Memory B cell (primary cell): ENCODE measurements around the gene RASL12.
A peak's percentile ranks its signal among the peaks of the same experiment; 100 is the strongest.
"Not testable (repeated sequence)": the region's sequence is repeated elsewhere in the genome, so short reads cannot be mapped to it uniquely, and the experiment has no call there.

Experiments used
- ATAC-seq: fragments of 150-1000 bp; cut with Tn5 transposase; 2 replicates; pipeline ENCODE4 v1.10.0; 2021; ENCODE audit warnings: low read depth, mild to moderate bottlenecking, moderate library complexity
- DNase-seq, 2 donors: peaks; one replicate each; pipeline ENCODE4 v3.0.0; 2022; ENCODE audit warnings: low spot score in 2 of 2
- H3K27ac Mint-ChIP-seq: one replicate; pipeline ENCODE4 v1.8.0; 2022; ENCODE audit warnings: mild to moderate bottlenecking, moderate library complexity, mixed read lengths
- H3K27me3 Mint-ChIP-seq: one replicate; pipeline ENCODE4 v1.8.0; 2022; ENCODE audit warnings: mixed read lengths
- H3K36me3 Mint-ChIP-seq: one replicate; pipeline ENCODE4 v1.8.0; 2022; ENCODE audit warnings: mild to moderate bottlenecking, mixed read lengths
- H3K4me1 Mint-ChIP-seq: one replicate; pipeline ENCODE4 v1.8.0; 2022; ENCODE audit warnings: mixed read lengths
- H3K4me3 Mint-ChIP-seq: one replicate; pipeline ENCODE4 v1.8.0; 2022; ENCODE audit warnings: mild to moderate bottlenecking, moderate library complexity, mixed read lengths
- H3K9me3 Mint-ChIP-seq: one replicate; pipeline ENCODE4 v1.8.0; 2022; ENCODE audit warnings: mixed read lengths

The RASL12 gene

DNA sequence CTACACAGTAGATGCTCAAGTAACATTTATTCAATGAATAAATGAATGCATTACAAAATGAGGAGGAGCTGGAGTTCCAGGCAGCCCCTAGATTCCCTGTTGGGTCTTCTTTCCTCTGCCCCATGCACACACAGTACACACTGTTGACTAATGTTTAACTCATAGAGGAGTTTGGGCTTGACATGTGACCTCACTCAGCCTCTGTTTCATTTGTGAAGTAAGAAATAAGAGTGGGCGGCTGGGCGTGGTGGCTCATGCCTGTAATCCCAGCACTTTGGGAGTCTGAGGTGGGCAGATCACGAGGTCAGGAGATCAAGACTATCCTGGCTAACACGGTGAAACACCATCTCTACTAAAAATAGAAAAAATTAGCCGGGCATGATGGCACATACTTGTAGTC is 23.6 kb downstream of the RASL12 start:
- H3K9me3 Mint-ChIP-seq, DNase-seq, ATAC-seq, H3K36me3 Mint-ChIP-seq, H3K4me1 Mint-ChIP-seq, H3K27ac Mint-ChIP-seq, H3K4me3 Mint-ChIP-seq, H3K27me3 Mint-ChIP-seq: not testable (repeated sequence)

GRCh38 chr15:65042776-65043327 is 24.9 kb downstream of the RASL12 start:
- no peaks in the 10 kb centered on the region for H3K4me1 Mint-ChIP-seq
- no peak for DNase-seq
- H3K4me3 Mint-ChIP-seq, result no peak overlapping the region
- ATAC-seq, result no peak
- H3K36me3 Mint-ChIP-seq, result no peaks in the 10 kb centered on the region
- peaks cover 4% of the 10 kb centered on the region for H3K27me3 Mint-ChIP-seq
- no peaks in the 10 kb centered on the region for H3K9me3 Mint-ChIP-seq
- no peak overlapping the region for H3K27ac Mint-ChIP-seq

DNA sequence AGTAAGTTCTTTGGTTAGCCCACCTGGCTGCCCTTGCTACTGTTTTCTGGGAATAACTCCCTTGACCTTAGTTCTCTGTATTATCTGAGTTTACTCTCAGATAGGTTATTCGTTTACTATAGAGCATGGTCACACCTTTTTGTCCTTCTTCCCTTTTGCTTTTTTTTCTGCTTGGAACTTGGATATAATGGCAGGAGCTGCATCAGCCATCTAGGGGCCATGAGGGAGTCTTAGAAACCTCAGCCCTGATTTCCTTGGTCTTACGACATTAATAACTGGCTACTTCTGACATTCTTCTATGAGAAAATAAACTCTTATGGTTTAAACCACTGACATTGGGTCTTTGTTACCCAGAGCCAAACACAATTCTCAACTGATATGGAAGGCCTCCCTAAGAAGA is 26.0 kb downstream of the RASL12 start:
- no peak overlapping the region for H3K4me3 Mint-ChIP-seq
- no peak overlapping the region for H3K27ac Mint-ChIP-seq
- H3K4me1 Mint-ChIP-seq, result no peaks in the 10 kb centered on the region
- H3K9me3 Mint-ChIP-seq, result no peaks in the 10 kb centered on the region
- no peaks in the 10 kb centered on the region for H3K36me3 Mint-ChIP-seq
- H3K27me3 Mint-ChIP-seq, result peaks cover 4% of the 10 kb centered on the region
- DNase-seq (no peak), ATAC-seq (no peak)

DNA sequence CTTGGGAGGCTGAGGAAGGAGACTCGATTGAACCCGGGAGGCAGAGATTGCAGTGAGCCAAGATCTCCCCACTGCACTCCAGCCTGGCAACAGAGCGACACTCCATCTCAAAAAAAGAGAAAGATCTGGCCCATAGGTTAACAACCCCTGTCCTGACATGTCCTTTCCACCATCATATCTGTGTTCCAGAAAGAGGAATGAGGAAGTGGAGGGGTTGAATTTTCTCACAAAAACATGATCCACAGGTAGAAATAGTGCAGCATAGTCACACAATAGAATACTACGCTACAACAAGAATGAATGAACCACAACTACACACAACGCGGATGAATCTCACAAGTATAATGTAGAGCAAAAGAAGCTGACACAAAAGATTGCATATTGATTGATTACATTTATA is 27.3 kb downstream of the RASL12 start:
- no peak for ATAC-seq
- Mint-ChIP-seq H3K27ac (no peak overlapping the region), H3K36me3 (no peaks in the 10 kb centered on the region), H3K9me3 (no peaks in the 10 kb centered on the region), H3K4me3 (no peak overlapping the region), H3K27me3 (peaks cover 4% of the 10 kb centered on the region), H3K4me1 (no peaks in the 10 kb centered on the region)
- DNase-seq, result no peak

- no peaks in the 10 kb centered on the region for H3K36me3 Mint-ChIP-seq
- no peak for ATAC-seq
- peaks cover 4% of the 10 kb centered on the region for H3K27me3 Mint-ChIP-seq
Observed at GRCh38 chr15:65038836-65039235, 29.0 kb downstream of the RASL12 start.

GRCh38 chr15:65038428-65038827 is 29.4 kb downstream of the RASL12 start:
- Mint-ChIP-seq H3K36me3 (no peaks in the 10 kb centered on the region), H3K4me1 (peaks cover 3% of the 10 kb centered on the region), H3K4me3 (no peak overlapping the region), H3K27ac (no peak overlapping the region), H3K27me3 (peaks cover 4% of the 10 kb centered on the region), H3K9me3 (no peaks in the 10 kb centered on the region)
- no peak for DNase-seq
- no peak for ATAC-seq

More at GRCh38 chr15:65038836-65039235, 29.0 kb downstream of the RASL12 start:
- H3K4me3 Mint-ChIP-seq, result no peak overlapping the region
- H3K4me1 Mint-ChIP-seq, result peaks cover under 1% of the 10 kb centered on the region
- no peaks in the 10 kb centered on the region for H3K9me3 Mint-ChIP-seq
- no peak for DNase-seq
- no peak overlapping the region for H3K27ac Mint-ChIP-seq

DNA sequence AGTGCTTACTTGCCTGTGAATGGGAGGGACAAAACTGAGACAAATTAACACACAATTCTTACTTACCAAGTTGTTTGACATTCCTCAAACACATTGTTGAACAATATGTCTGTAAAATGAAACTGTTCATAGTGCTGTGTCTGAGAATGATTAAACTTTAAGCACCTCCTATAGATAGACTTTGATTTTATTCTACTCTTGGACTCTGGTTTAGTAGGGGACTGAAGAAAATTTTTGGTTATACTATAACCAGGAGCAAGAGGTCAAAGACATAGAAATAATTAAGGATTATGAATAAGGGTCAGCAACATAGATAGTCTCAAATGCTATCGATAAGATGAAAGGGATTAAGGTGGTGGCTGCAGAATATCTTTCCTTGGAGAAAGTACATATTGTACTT is 30.5 kb downstream of the RASL12 start:
- ATAC-seq, result no peak
- Mint-ChIP-seq H3K27ac (no peak overlapping the region), H3K9me3 (no peaks in the 10 kb centered on the region), H3K4me1 (peaks cover 9% of the 10 kb centered on the region), H3K4me3 (no peak overlapping the region), H3K36me3 (no peaks in the 10 kb centered on the region), H3K27me3 (peaks cover 5% of the 10 kb centered on the region)
- DNase-seq, result no peak

- peak; percentile 24 for ATAC-seq
- H3K9me3 Mint-ChIP-seq, result no peaks in the 10 kb centered on the region
- H3K27me3 Mint-ChIP-seq, result peaks cover 3% of the 10 kb centered on the region
- DNase-seq, result no peak
- H3K4me1 Mint-ChIP-seq, result peaks cover 9% of the 10 kb centered on the region
- no peaks in the 10 kb centered on the region for H3K36me3 Mint-ChIP-seq
- no peak overlapping the region for H3K27ac Mint-ChIP-seq
- no peak overlapping the region for H3K4me3 Mint-ChIP-seq
Observed at GRCh38 chr15:65034719-65035118, 33.1 kb downstream of the RASL12 start.

DNA sequence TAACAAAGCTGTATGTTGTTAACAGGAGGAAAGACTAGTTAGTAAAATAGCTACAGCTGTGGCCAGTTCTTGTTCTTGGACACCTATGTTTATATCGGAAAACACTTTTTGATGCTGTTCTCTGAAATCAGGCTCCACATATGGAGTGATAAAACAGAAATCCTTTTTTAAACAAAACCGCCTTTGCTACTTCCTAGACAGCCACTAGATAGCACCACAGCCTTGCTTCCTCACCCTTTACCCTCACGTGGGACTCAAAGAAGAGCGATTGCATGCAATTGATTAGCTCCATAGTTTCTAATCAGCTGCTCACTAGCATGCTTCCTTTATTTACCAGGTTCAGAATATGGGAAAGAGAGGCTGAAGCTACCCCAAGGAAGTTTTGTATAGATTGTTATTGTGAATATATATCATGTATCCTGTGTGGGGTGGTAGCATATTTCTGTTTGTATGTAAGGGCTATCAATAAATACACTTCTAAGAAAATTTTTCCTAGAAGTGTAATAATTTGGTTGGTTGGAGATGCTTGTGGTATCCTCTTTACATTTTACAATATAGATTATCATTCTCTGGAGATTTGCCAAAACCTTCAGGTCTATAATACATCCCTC is 34.0 kb downstream of the RASL12 start:
- ATAC-seq, result peak; percentile 46
- H3K27me3 Mint-ChIP-seq, result peaks cover 3% of the 10 kb centered on the region

DNA sequence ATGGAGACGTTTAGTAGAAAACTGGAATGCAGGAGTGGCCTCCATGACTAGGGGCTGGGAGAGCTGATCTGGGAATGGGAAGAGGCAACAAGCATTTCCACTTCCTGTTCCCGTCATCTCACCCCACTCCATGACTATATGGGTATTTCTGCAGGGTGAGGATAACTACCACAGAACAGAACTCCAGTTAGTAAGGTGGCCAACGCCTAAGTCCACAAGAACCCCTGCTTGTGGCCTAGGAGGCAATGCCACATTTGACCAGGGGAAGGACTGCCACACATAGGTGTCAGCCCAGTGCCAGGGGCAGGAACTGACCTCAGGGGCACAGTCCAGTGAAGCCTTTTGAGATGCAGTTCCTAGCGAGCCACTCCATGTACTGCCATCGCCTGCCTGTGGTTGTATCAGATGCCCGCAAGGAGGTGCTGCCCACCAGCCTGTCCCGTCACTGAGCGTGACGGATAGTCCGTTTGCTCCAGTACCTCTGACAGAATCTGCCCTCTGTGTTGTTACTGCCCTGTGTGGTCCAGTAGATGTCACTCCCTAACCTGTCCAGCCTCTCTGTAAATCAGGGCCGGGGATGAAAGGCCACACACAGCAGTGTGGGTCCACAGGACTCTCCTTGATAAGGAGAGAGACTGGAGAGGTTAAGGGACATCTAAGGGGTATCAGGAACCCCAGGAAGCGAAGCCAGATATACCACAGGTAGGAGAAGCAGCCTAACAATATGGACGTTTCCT is 34.8 kb downstream of the RASL12 start:
- H3K9me3 Mint-ChIP-seq, result no peaks in the 10 kb centered on the region
- DNase-seq, result peak; percentile 35 to 45
- ATAC-seq, result peak; percentile 58
- H3K4me3 Mint-ChIP-seq, result peak overlapping the region; percentile 52
- H3K27ac Mint-ChIP-seq, result no peak overlapping the region
- H3K4me1 Mint-ChIP-seq, result peaks cover 14% of the 10 kb centered on the region
- H3K27me3 Mint-ChIP-seq, result peaks cover 3% of the 10 kb centered on the region
- no peaks in the 10 kb centered on the region for H3K36me3 Mint-ChIP-seq

More for the DNA sequence above, 34.0 kb downstream of the RASL12 start:
- Mint-ChIP-seq H3K36me3 (no peaks in the 10 kb centered on the region), H3K9me3 (no peaks in the 10 kb centered on the region), H3K4me1 (peaks cover 9% of the 10 kb centered on the region), H3K4me3 (no peak overlapping the region), H3K27ac (no peak overlapping the region)
- peak in 1 of 2 donors; percentile 33 for DNase-seq

DNA sequence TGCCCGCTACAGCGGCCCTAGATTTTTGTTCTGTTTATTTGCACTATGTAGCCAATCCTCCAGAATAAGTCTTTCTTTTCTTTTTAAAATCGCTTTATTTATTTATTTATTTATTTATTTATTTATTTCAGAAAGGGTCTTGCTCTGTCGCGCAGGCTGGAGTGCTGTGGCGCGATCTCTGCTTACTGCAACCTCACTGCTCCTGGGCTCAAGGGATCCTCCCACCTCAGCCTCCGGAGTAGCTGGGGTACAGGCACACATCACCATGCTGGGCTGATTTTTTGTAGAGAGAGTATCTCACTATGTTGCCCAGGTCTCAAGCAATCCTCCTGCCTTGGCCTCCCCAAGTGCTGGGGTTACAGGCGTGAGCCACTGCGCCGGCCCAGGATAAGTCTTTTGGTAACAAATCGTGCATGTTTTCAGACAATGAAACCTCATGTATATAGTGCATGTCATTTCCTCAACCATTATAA is 38.0 kb downstream of the RASL12 start:
- Mint-ChIP-seq H3K4me3 (peak overlapping the region; percentile 88), H3K27me3 (peaks cover 2% of the 10 kb centered on the region), H3K27ac (no peak overlapping the region), H3K36me3 (peaks cover 6% of the 10 kb centered on the region), H3K4me1 (peaks cover 25% of the 10 kb centered on the region), H3K9me3 (no peaks in the 10 kb centered on the region)
- no peak for ATAC-seq
- DNase-seq, result no peak

GRCh38 chr15:65028921-65029735 is 38.7 kb downstream of the RASL12 start, which contains the start of gene MTFMT:
Gene MTFMT (minus strand): TSS chr15:65029639. CDS start chr15:65029613, 26 bp downstream.
- Mint-ChIP-seq H3K4me1 (peaks cover 29% of the 10 kb centered on the region), H3K27me3 (peaks cover 2% of the 10 kb centered on the region), H3K9me3 (no peaks in the 10 kb centered on the region), H3K36me3 (peaks cover 10% of the 10 kb centered on the region), H3K4me3 (peak within 1 kb of the TSS; percentile 88), H3K27ac (peak within 1 kb of the TSS; percentile 45)
- DNase-seq (peak; percentile 92 to 93), ATAC-seq (peak; percentile 88)

GRCh38 chr15:65028338-65028737 is 39.5 kb downstream of the RASL12 start:
- DNase-seq (no peak), ATAC-seq (no peak)
- peak overlapping the region; percentile 45 for H3K27ac Mint-ChIP-seq
- H3K36me3 Mint-ChIP-seq, result peaks cover 11% of the 10 kb centered on the region
- no peaks in the 10 kb centered on the region for H3K9me3 Mint-ChIP-seq
- H3K27me3 Mint-ChIP-seq, result peaks cover 2% of the 10 kb centered on the region
- H3K4me3 Mint-ChIP-seq, result peak overlapping the region; percentile 88
- H3K4me1 Mint-ChIP-seq, result peaks cover 25% of the 10 kb centered on the region

DNA sequence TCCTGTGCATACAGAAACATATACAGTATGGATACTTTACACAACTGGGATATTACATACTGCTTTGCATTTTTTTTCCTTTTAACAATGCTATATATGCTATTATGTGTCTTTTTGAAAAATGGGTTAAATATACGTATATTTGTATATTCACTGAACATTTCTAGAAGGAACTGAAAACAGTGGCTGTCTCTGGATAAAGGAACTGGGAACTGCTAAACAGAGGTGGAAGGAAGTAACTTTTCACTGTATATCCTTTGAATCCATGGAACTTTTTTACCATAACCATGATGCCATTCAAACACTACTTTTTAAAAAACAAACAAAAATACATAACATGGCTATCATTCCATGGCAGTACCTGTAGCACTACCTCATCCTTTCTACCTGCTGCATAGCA is 40.2 kb downstream of the RASL12 start:
- Mint-ChIP-seq H3K27ac (no peak overlapping the region), H3K4me1 (peaks cover 21% of the 10 kb centered on the region), H3K27me3 (peaks cover 2% of the 10 kb centered on the region), H3K9me3 (no peaks in the 10 kb centered on the region), H3K4me3 (peak overlapping the region; percentile 88), H3K36me3 (peaks cover 13% of the 10 kb centered on the region)
- DNase-seq (no peak), ATAC-seq (no peak)
